OCI-LY3 (cell line): ENCODE measurements around the gene LRRC8D.

ENCODE experiments used
- CTCF ChIP-seq: fragments of 200-600, 300-600 bp; sonication (generic); IDR thresholded peaks from 2 replicates; pipeline ENCODE4 v1.5.1; 2014; ENCODE audit warnings: antibody characterized with exemption, low read length, low read depth
- EZH2phosphoT487 ChIP-seq: fragments of 200-600 bp; shearing (Covaris generic); IDR thresholded peaks from 2 replicates; pipeline ENCODE4 v1.6.1; 2018; ENCODE audit warnings: antibody characterized with exemption, mixed run types, low read depth

- TF ChIP-seq CTCF (no peak), EZH2phosphoT487 (no peak)
Measured at GRCh38 chr1:89844241-89844807, 23.5 kb downstream of the LRRC8D start.
